DND-41 (cell line): ENCODE measurements around the gene PQBP1.

Experiments used
- ATAC-seq: fragments of 200-7000 bp; cut with Tn5 transposase; 3 replicates; pipeline ENCODE4 v1.9.1; 2021; ENCODE audit warnings: low read depth; ENCODE audit not compliant: insufficient read depth
- DNase-seq: peaks from one replicate; pipeline ENCODE4 v3.0.0-alpha.2; 2020
- H2AFZ ChIP-seq: 2 replicates; pipeline ENCODE4 v1.6.0; 2012; ENCODE audit warnings: low read depth, low read length
- H3K27ac ChIP-seq: 2 replicates; pipeline ENCODE4 v1.5.1; 2012; ENCODE audit warnings: low read length, inconsistent platforms
- H3K27me3 ChIP-seq: fragments of 200-600 bp; sonication (generic); 2 replicates; pipeline ENCODE4 v1.6.0; 2012; ENCODE audit warnings: low read length, mild to moderate bottlenecking, inconsistent platforms; ENCODE audit not compliant: insufficient read depth, poor library complexity
- H3K36me3 ChIP-seq: 2 replicates; pipeline ENCODE4 v1.5.1; 2012; ENCODE audit warnings: low read length, inconsistent platforms; ENCODE audit not compliant: insufficient read depth
- H3K4me1 ChIP-seq: 2 replicates; pipeline ENCODE4 v1.5.1; 2012; ENCODE audit warnings: mild to moderate bottlenecking, low read length; ENCODE audit not compliant: insufficient read depth
- H3K4me2 ChIP-seq: 2 replicates; pipeline ENCODE4 v1.6.0; 2012; ENCODE audit warnings: mild to moderate bottlenecking, moderate library complexity, low read length, inconsistent platforms; ENCODE audit not compliant: insufficient read depth
- H3K4me3 ChIP-seq, 2 experiments: fragments of 200-600 bp in 1 of 2; shearing (Covaris generic) in 1 of 2; 2 replicates each; pipeline ENCODE4 v1.5.1; 2012 to 2016; ENCODE audit warnings: inconsistent platforms in 2 of 2, low read length in 2 of 2, mild to moderate bottlenecking in 2 of 2, low read depth in 1 of 2, moderate library complexity in 1 of 2
- H3K79me2 ChIP-seq: 2 replicates; pipeline ENCODE4 v1.6.0; 2012; ENCODE audit warnings: low read length, inconsistent platforms; ENCODE audit not compliant: insufficient read depth
- H3K9ac ChIP-seq: 2 replicates; pipeline ENCODE4 v1.6.0; 2012; ENCODE audit warnings: low read depth, mild to moderate bottlenecking, inconsistent platforms, low read length, moderate library complexity
- H3K9me3 ChIP-seq: 2 replicates; pipeline ENCODE4 v1.5.1; 2012; ENCODE audit warnings: low read length, moderate library complexity, mild to moderate bottlenecking, inconsistent platforms; ENCODE audit not compliant: insufficient read depth, severe bottlenecking
- H4K20me1 ChIP-seq: 2 replicates; pipeline ENCODE4 v1.6.0; 2012; ENCODE audit warnings: low read length; ENCODE audit not compliant: insufficient read depth
- EZH2 ChIP-seq: IDR thresholded peaks from 3 replicates; pipeline ENCODE4 v1.6.1; 2012; ENCODE audit warnings: borderline replicate concordance, low read depth, mild to moderate bottlenecking, moderate library complexity, low read length, inconsistent platforms; ENCODE audit not compliant: severe bottlenecking
- TF ChIP-seq, protein P1 (sequence below): IDR thresholded peaks from 2 replicates; pipeline ENCODE4 v1.5.1; 2012; ENCODE audit warnings: borderline replicate concordance, low read length, moderate library complexity, mild to moderate bottlenecking; ENCODE audit not compliant: poor library complexity, severe bottlenecking; ENCODE audit errors: extremely low read depth

Gene PQBP1

DNA sequence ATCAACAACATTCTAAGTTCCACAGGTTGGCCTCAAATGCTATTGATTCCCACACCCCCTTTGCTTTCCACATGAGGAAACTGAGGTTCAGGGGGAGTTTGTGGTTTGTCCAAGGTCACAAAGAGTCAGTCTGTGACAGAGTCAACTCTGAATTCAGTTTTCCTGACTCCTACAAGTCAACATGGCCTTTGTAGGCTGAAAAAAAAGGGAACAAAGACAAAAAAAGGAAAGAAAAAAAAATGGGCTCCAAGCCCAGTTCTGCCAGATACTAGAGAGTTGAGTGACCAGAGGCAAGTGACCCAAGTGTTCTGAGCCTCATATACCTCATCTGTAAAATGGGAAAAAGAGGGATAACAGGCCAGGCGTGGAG lies 37.6 kb downstream of the PQBP1 start:
- peaks cover 50% of the 10 kb centered on the region for H3K36me3 ChIP-seq
- peaks cover 53% of the 10 kb centered on the region for H4K20me1 ChIP-seq
- TF ChIP-seq EZH2: no peak
- TF ChIP-seq, protein P1, sequence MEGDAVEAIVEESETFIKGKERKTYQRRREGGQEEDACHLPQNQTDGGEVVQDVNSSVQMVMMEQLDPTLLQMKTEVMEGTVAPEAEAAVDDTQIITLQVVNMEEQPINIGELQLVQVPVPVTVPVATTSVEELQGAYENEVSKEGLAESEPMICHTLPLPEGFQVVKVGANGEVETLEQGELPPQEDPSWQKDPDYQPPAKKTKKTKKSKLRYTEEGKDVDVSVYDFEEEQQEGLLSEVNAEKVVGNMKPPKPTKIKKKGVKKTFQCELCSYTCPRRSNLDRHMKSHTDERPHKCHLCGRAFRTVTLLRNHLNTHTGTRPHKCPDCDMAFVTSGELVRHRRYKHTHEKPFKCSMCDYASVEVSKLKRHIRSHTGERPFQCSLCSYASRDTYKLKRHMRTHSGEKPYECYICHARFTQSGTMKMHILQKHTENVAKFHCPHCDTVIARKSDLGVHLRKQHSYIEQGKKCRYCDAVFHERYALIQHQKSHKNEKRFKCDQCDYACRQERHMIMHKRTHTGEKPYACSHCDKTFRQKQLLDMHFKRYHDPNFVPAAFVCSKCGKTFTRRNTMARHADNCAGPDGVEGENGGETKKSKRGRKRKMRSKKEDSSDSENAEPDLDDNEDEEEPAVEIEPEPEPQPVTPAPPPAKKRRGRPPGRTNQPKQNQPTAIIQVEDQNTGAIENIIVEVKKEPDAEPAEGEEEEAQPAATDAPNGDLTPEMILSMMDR: no peak
- H3K79me2 ChIP-seq: peaks cover 35% of the 10 kb centered on the region
- no peak overlapping the region for H3K4me2 ChIP-seq
- no peak for ATAC-seq
- H3K9ac ChIP-seq: no peak overlapping the region
- no peak overlapping the region for H3K4me3 ChIP-seq
- H2AFZ ChIP-seq: no peak overlapping the region
- no peak for DNase-seq
- H3K4me1 ChIP-seq: peaks cover 39% of the 10 kb centered on the region
- no peaks in the 10 kb centered on the region for H3K27me3 ChIP-seq
- H3K27ac ChIP-seq: no peak overlapping the region
- no peaks in the 10 kb centered on the region for H3K9me3 ChIP-seq

DNA sequence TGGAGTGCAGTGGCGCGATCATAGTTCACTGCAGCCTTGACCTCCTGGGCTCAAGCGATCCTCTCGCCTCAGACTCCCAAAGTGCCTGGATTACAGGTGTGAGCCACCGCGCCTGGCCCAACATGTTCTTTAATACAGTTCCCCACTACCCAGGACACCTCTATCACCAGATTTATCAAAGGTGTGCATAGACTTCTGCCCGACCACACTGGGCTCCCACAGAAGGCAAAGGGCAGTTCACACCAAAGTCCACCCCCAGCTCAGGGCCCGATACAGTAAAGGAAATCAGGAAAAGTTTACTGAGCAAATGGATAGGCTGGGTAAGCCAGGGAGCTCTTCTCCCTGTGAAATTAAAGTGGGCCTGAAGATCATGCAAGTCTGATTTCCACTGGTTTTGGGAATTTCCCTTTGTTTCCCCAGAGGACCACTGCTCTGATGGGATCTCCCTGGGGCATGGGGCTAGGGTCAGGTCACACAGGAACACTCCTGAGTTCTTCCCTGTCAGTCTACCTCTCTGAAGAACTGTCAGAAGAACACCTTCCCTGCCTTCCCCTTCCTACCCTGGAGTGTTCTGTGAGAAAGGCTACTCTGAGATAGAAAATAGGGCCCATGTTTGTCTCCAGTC lies 38.8 kb downstream of the PQBP1 start:
- Histone ChIP-seq H2AFZ (no peak overlapping the region), H3K27me3 (no peaks in the 10 kb centered on the region), H3K79me2 (peaks cover 45% of the 10 kb centered on the region), H3K4me3 (no peak overlapping the region), H3K4me1 (peaks cover 46% of the 10 kb centered on the region), H3K27ac (peak overlapping the region; percentile 70; the same call in 1 of the 2 replicates), H3K9me3 (no peaks in the 10 kb centered on the region), H3K9ac (no peak overlapping the region), H3K36me3 (peaks cover 54% of the 10 kb centered on the region), H3K4me2 (no peak overlapping the region), H4K20me1 (peaks cover 62% of the 10 kb centered on the region)
- no peak for TF ChIP-seq EZH2
- TF ChIP-seq, protein P1: no peak
- ATAC-seq: no peak
- no peak for DNase-seq

DNA sequence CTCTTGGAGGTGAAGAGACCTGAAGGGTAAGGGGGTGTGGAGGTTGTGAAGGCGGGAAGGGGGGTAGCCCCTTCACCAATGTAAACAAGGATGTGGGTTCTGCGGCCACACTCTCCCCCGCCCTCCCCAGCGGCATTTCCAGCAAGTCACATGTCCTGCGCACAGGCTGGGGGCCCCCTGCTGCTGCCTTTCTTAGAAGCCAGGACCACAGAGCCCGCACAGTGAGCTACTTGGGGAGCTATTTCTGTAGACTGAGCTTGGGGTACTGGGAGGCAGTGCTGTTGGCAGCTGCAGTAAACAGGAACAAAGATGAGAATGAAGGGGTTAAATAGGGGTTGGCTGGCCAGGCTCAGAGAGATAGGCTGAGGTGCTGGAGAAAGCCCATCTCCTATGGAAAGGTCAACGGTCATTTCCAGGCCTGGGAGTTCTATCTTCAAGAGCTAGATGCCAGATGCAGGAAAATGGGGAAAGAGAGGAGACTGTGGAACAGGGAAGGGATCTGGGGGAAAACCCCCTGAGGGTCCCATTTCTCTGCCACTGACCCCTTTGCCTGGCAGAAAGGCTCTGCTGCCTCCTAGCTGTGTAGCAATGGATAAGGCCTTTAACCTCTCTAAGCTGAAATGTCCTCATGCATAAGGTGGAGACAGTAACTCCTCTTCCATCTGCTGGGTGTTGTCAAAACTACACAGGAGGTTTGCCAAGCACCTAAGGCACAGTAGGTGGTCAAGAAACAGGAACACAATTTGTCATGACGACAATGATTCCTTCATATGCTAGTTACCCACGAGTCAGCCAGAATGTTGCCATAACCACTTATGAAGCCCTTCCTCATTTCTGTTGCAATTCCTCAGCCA lies 39.6 kb downstream of the PQBP1 start:
- H3K9ac ChIP-seq: 0 out of 2 replicates have a peak overlapping the region, but pooled peaks have one; percentile 8
- peaks cover 52% of the 10 kb centered on the region for H3K79me2 ChIP-seq
- H4K20me1 ChIP-seq: peaks cover 68% of the 10 kb centered on the region
- H3K9me3 ChIP-seq: no peaks in the 10 kb centered on the region
- H3K36me3 ChIP-seq: peaks cover 59% of the 10 kb centered on the region
- H2AFZ ChIP-seq: no peak overlapping the region
- TF ChIP-seq, protein P1: peak; percentile 50
- TF ChIP-seq EZH2: no peak
- peaks cover 48% of the 10 kb centered on the region for H3K4me1 ChIP-seq
- peak; percentile 90 for DNase-seq
- no peaks in the 10 kb centered on the region for H3K27me3 ChIP-seq
- H3K27ac ChIP-seq: peak overlapping the region; percentile 76
- no peak overlapping the region for H3K4me3 ChIP-seq
- peak overlapping the region; percentile 30 for H3K4me2 ChIP-seq
- peak; percentile 97 for ATAC-seq
